Cerebellar nuclear complex (tissue), 1 donor: Measurements from ENCODE around the gene TTYH1.
"Not testable (repeated sequence)": the region's sequence is repeated elsewhere in the genome, so short reads cannot be mapped to it uniquely, and the experiment has no call there.

Experiments
- DNase-seq, 2 experiments: peaks; one replicate each; lab custom pipeline; 2025; lab: John Stamatoyannopoulos, UW

The TTYH1 gene

GRCh38 chr19:54415208-54415900 lies at the start of gene TTYH1:
TTYH1 (plus strand) TSS chr19:54415464; CDS start chr19:54415553, 89 bp downstream.
- no peak for DNase-seq

GRCh38 chr19:54365798-54366197 lies 49.5 kb upstream of the TTYH1 start:
- not testable (repeated sequence) for DNase-seq

DNA sequence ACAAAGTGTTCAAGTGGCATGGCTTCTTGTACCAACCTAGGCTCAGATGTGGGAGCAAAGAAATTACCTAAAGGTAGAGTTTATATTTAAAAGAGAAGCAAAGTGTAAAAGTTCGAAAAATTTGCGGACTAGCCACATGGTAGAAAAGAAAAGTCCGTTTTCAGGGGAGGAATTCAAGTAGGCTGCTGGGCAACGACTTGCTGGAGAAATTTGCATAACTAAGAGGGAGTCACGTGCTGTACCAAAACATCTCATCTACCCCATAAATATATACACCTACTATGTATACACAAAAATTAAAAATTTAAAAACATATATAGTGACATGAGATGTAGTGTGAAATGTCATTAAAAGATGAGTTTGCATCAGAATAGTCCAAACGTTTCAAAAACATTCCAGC lies 48.5 kb upstream of the TTYH1 start:
- DNase-seq = no peak

DNA sequence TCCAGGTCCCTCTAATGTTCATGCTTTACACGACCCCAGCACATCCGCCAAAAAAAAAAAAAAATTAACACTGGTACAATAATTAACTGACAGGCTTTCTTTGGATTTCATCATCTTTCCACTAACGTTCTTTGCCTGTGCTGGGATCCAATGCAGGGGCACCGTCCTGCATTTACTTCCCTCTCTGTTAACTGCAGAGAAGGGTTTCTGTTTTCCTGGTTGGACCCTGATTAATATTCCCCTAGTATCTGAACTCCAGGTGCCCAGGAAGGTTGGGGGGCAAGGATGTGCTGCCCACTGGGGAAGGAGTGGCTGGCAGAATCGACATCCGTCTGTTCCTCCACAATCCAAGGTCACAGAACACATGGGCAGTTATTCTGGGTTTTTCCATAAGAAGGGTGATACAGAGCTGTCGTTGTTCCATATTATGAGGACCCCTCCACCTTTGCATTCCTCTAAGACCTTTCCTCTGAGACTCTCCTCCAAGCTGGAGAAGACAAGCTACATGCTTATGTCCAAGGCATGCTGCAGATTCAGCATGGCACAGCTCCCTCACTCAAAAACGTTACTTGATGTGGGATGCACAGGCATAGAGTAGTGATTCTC lies 46.1 kb upstream of the TTYH1 start:
- DNase-seq = no peak

DNA sequence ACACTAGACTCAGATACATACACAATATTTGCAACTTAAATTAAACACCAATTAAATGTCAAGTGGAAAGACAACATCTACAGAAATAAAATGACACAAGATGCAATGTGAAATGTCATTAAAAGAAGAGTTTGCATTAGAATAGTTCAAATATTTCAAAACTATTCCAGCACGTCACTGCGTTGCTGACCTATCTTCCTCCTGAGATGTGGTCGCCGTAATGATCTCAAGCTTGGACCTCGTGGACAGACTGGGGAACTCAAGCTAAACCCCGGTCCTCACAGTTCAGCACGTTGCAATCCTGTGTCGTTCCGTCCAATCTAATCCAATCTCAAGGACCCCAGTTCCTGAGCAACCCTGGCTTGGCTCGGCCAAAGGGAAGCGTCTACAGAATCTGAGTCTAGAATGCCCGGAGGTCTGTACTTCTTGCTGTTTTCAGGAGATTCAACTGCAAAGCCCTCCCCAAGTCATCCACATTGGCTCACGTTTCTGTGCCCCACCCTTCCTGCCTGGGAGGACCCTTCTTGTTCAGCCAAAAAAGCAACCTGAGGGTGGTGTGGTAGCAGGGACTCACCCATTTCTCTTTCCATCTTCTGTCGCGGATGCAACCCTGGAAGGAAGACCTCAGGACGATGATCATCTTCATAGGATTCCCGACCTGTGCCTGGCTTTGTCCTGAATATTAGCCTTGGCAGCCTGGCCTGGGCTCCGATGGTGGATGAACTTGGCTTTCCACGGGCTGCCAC lies 45.4 kb upstream of the TTYH1 start:
- not testable (repeated sequence) for DNase-seq

- not testable (repeated sequence) for DNase-seq
Observed at GRCh38 chr19:54370434-54370796, 44.8 kb upstream of the TTYH1 start.

GRCh38 chr19:54371453-54371852 lies 43.8 kb upstream of the TTYH1 start:
- not testable (repeated sequence) for DNase-seq

DNA sequence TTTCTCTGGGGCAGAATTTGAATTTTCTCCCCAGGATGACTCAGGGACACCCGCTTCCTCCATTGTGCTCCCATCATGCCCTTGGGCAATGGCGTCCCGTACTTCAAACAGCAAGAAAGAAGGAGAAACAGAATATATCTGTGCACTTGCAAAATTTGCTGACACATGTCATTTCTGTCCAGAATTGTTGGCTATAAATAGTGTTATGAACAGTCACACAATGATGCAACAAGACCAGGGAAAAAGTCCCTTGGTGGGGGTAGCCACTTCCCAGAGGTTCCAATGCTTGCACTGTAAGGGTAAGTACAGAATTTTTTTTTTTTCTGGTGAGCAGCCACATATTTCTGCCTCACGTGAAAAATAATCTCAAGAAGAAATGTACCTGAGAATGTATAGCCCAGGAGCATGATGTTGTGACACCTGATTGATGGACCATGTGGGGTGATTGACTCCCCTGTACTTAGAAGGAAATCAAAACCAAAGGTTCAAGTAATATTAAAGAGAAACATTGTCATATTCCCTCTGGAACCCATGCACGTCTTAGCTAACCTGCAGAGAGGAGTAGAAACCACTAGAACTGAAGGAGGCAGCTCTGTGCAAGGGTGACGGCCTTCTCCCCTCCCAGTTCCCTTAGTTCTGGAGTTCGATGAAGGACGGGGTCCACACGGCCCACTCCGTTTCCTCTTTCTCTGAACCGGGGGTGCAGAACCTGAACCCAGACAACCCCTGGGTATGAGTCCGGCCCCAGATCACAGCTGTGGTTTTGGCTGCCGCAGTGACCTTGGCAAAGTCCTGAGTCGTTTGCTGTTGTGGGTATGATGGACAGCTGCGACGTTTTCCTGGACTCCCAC lies 41.3 kb upstream of the TTYH1 start:
- no peak for DNase-seq

- DNase-seq = not testable (repeated sequence)
Observed at GRCh38 chr19:54375181-54375938, 39.9 kb upstream of the TTYH1 start.

- no peak for DNase-seq
Observed at GRCh38 chr19:54376610-54377285, 38.5 kb upstream of the TTYH1 start.

GRCh38 chr19:54379187-54379678 lies 36.0 kb upstream of the TTYH1 start:
- DNase-seq = no peak

DNA sequence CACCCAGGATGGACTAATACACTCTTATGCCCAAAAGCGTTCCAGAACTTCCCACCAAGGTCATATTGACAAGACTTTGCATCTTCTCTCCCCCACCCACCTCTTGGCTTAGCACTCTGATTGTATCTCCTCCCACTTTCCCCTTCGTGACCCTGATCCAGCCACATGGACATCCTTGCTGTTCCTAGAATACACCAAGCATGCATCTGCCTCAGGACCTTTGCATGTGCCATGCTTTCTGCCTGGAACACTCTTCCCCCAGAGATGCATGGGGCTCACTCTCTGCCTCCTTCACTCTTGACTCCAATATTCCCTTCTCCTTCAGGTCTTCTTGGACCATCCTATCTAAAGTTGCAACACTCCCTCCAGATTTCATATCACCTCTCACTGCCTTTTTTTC lies 34.4 kb upstream of the TTYH1 start:
- no peak for DNase-seq

DNA sequence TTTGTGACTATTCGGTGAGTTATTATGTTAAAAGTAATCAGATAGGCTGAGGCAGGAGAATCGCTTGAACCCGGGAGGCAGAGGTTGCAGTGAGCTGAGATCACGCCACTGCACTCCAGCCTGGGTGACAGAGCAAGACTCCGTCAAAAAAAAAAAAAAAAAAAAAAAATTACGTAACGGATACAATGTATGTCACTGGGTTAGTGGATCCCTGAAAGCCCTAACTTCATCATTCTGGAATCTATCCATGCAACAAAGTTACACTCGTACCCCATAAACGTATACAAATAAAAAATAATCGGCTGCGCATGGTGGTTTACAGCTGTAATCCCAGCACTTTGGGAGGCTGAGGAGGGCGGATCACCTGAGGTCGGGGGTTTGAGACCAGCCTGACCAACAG lies 33.2 kb upstream of the TTYH1 start:
- not testable (repeated sequence) for DNase-seq

GRCh38 chr19:54383330-54383729 lies 31.9 kb upstream of the TTYH1 start:
- DNase-seq = no peak

DNA sequence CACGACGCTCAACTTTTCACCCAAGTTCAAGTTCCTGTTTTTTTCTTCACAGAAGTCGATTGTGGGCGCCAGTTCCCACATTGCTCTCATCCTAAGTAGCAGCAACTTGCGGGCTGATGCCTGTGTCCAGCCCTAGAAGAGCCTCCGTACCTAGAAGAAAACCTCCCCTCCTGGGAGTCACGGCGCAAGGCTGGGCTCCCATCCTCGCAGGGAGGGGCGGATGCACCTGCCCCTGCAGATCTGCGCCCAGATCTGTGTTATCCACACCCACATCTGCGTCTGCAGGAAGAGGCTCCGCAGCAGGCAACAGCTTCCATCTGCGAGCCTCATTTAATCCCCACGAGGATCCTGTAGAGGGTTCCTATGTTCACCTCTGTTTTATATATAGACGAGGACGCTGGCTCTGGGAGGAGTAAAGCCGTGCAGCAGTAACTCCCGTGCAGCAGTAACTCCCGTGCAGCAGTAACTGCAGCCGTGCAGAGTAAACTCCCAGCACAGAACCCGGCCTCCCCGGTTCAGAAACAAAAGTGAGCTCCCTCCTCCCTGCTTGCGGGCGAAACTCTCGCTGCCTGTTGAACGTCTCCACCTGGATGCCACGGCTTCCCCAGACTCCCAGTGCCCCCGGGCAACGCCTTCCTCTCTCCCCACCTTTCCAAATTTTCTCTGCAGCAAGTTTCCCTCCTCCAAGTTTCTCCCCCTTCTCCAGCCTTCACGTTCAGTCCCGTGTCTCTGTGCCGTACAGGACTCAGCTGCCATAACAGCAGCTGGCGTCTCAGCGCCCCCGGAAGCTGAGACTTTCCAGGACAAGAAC lies 27.1 kb upstream of the TTYH1 start:
- DNase-seq = no peak

DNA sequence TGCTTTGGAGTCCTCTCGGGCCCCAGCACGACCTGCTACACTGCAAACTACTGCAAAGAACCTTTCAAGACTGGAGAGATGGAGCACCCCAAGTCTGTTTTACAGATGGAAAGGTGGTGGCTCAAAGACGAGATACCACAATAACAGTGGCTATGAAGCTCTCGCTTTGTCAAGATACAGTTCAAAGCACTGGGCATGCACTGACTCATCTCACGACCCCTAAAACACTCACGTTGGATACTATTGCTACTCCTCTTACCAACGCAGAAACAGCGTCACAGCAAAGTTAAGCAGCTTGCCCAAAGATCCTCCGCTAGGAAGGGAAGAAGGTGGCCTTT lies 26.5 kb upstream of the TTYH1 start:
- no peak for DNase-seq

DNA sequence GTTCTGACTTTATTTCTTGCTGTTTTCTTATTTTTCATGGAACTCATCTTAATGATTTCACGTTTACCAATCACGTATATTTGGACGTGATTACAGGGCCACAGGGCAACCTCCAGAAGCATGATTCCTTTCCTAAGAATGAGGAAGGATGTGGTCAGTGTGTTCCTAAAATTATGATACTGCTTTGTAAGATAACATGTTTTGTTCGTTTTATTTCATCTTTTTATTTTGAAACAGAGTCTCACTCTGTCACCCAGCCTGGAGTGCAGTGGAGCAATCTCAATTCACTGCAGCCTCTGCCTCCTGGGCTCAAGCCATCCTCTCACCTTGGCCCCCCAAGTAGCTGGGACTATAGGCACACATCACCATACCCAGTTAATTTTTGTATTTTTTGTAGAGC lies 25.7 kb upstream of the TTYH1 start:
- no peak for DNase-seq

DNA sequence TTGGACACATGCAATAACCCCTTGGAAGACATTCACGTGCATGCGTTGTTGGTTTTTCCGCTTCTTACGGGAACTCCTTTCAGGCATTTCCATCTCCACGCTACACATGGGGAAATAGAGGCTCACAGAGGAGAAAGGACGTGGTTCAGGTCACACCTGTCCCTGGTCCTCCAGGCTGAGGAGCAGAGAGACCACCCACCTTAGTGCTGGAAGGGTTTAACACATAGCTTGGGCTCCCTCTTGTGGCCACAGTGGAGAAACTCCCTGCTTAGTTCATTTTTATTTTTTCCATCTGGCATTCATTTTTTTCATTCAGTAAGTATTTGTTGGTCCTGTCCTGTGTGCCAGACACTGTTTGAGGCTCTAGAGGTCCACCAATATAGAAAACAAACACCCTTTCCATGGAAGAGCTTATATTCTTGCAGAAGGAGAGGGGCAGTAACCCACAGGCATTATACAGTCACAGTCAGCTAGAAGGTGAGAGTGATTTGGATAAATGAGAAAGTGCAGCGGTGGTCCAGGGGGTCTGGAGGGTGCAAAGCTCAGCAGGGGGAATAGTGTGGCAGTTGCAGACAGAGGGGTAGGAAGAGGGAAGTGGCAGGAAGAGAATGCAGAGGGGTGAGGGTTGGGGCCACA lies 24.2 kb upstream of the TTYH1 start:
- no peak for DNase-seq

DNA sequence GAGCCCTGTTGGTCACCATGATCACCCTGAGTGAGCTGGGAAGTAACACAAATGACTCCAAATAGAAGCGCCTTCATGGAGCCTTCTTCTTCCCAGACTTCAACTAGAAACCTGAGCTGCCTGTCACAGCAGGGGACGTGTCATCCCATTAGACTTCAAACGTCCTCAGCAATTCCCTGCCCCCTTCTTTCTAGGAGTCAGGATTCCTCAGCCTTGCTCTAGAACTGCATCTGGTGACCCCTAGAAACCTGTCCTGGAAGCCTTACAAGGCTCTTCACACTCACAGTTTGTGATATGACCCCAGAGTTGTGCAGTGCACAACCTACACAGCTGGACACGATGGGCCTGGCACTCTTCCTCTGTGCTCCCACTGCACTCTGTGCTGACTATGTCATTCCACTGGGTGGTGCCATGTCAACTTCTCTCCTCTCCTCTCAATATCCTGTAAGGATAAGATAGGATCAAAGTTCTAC lies 23.6 kb upstream of the TTYH1 start:
- DNase-seq = no peak
